ENCODE results near the gene GRIA3.

DNA sequence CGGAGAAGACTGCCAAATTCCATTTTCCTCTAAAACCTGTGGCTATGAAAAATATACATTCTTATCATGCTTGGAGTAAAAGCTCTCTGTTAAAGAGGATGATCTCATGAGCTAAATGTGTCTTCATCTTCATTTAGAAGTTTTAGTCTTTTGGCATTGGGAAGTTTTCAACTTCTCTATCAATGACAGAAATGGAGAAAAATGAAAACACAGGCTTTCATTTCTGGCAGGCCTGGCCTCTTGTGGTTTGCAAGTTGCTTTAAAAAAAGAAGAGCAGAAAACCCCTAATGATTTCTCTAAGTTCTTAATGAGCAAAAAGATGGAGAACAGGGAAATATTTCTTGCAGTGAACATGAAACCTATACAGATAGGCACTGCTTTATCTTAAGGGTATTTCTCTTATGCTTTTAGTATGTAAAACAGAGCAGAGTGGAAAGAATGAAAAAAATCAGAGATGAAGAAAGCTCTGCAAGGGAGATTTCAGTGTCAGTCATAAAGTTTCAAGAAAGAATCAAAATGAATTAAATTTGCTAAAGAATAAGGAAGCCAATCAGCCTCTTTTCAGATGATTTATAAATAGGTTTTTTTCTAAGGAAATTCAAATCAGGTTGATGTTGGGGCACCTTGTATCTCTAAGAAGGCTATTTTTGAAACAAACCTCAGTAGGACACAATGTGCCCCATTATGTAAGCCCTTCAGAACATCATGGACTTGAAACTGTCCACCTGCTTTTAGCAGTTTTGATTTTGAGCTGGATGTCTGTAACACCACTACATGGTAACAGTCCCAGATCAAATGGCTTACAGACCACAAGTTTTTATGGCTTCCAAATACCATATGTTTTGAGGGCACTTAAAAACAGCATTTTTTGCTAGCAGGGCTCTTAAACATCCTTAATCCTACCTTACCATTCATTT, 225.0 kb downstream of the GRIA3 start:
- TF ChIP-seq EZH2phosphoT487 (IDR thresholded peaks at IDR 0.05; ENCODE audit: low read depth, severe bottlenecking, unreplicated experiment) (no peak), EZH2 (IDR thresholded peaks at IDR 0.05; ENCODE audit: borderline replicate concordance) (no peak)
- TF ChIP-seq, protein P1, sequence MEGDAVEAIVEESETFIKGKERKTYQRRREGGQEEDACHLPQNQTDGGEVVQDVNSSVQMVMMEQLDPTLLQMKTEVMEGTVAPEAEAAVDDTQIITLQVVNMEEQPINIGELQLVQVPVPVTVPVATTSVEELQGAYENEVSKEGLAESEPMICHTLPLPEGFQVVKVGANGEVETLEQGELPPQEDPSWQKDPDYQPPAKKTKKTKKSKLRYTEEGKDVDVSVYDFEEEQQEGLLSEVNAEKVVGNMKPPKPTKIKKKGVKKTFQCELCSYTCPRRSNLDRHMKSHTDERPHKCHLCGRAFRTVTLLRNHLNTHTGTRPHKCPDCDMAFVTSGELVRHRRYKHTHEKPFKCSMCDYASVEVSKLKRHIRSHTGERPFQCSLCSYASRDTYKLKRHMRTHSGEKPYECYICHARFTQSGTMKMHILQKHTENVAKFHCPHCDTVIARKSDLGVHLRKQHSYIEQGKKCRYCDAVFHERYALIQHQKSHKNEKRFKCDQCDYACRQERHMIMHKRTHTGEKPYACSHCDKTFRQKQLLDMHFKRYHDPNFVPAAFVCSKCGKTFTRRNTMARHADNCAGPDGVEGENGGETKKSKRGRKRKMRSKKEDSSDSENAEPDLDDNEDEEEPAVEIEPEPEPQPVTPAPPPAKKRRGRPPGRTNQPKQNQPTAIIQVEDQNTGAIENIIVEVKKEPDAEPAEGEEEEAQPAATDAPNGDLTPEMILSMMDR (IDR thresholded peaks at IDR 0.05; ENCODE audit: poor library complexity): no peak
